MM.1S (cell line): ENCODE data around the gene ARHGEF26.
A peak's percentile ranks its signal among the peaks of the same experiment; 100 is the strongest.

ENCODE experiments used
- DNase-seq: peaks from one replicate; pipeline ENCODE4 v3.0.0-alpha.2; 2015
- H2AFZ ChIP-seq: fragments of 300-600 bp; sonication (generic); 2 replicates; pipeline ENCODE4 v1.6.0; 2016; ENCODE audit warnings: antibody characterized with exemption, low read length
- H3F3A ChIP-seq: fragments of 300-600 bp; sonication (generic); 2 replicates; pipeline ENCODE4 v1.6.1; 2016; ENCODE audit warnings: mild to moderate bottlenecking, antibody characterized with exemption, low read length, moderate library complexity, mixed read lengths; ENCODE audit not compliant: insufficient read depth
- H3K27ac ChIP-seq: fragments of 300-600 bp; sonication (generic); 2 replicates; pipeline ENCODE4 v1.5.1; 2016; ENCODE audit warnings: mild to moderate bottlenecking, low read length
- H3K27me3 ChIP-seq: fragments of 300-600 bp; sonication (generic); replicated peaks from 2 replicates; pipeline ENCODE4 v1.6.0; 2016; ENCODE audit warnings: low read length; ENCODE audit not compliant: insufficient read depth
- H3K36me3 ChIP-seq: fragments of 300-600 bp; sonication (generic); replicated peaks from 2 replicates; pipeline ENCODE4 v1.6.1; 2016; ENCODE audit warnings: mild to moderate bottlenecking, low read length, mixed read lengths; ENCODE audit not compliant: insufficient read depth
- H3K4me1 ChIP-seq: fragments of 300-600 bp; sonication (generic); 2 replicates; pipeline ENCODE4 v1.6.1; 2016; ENCODE audit warnings: low read length, mixed read lengths
- H3K4me2 ChIP-seq: fragments of 300-600 bp; sonication (generic); 2 replicates; pipeline ENCODE4 v1.6.0; 2016; ENCODE audit warnings: low read depth, low read length
- H3K4me3 ChIP-seq: fragments of 300-600 bp; sonication (generic); 2 replicates; pipeline ENCODE4 v1.5.1; 2016; ENCODE audit warnings: low read length, mixed read lengths
- H3K79me2 ChIP-seq: fragments of 300-600 bp; sonication (generic); 2 replicates; pipeline ENCODE4 v1.6.1; 2016; ENCODE audit warnings: mixed run types, low read length, mixed read lengths
- H3K9ac ChIP-seq: fragments of 300-600 bp; sonication (generic); 2 replicates; pipeline ENCODE4 v1.6.1; 2016; ENCODE audit warnings: low read length, mixed read lengths
- H3K9me2 ChIP-seq: fragments of 300-600 bp; sonication (generic); replicated peaks from 2 replicates; pipeline ENCODE4 v1.6.1; 2016; ENCODE audit warnings: mild to moderate bottlenecking, low read length, mixed read lengths; ENCODE audit not compliant: insufficient read depth
- H3K9me3 ChIP-seq: fragments of 300-600 bp; sonication (generic); replicated peaks from 2 replicates; pipeline ENCODE4 v1.6.1; 2016; ENCODE audit warnings: mild to moderate bottlenecking, low read length, mixed read lengths; ENCODE audit not compliant: insufficient read depth
- H4K20me1 ChIP-seq: fragments of 300-600 bp; sonication (generic); 2 replicates; pipeline ENCODE4 v1.6.1; 2016; ENCODE audit warnings: mild to moderate bottlenecking, low read length, moderate library complexity, mixed read lengths; ENCODE audit not compliant: insufficient read depth
- CTCF ChIP-seq: fragments of 300-600 bp; sonication (generic); IDR thresholded peaks from 2 replicates; pipeline ENCODE4 v1.5.1; 2016; ENCODE audit warnings: antibody characterized with exemption, low read length, mixed read lengths
- EZH2 ChIP-seq: fragments of 300-600 bp; sonication (generic); optimal IDR thresholded peaks from 2 replicates; pipeline ENCODE3; 2017; ENCODE audit warnings: low read depth, mild to moderate bottlenecking, antibody characterized with exemption, low read length, mixed read lengths
- EZH2phosphoT487 ChIP-seq: fragments of 300-600 bp; sonication (generic); IDR thresholded peaks from 2 replicates; pipeline ENCODE4 v1.6.1; 2018; ENCODE audit warnings: antibody characterized with exemption, low read length

Gene ARHGEF26, protein sequence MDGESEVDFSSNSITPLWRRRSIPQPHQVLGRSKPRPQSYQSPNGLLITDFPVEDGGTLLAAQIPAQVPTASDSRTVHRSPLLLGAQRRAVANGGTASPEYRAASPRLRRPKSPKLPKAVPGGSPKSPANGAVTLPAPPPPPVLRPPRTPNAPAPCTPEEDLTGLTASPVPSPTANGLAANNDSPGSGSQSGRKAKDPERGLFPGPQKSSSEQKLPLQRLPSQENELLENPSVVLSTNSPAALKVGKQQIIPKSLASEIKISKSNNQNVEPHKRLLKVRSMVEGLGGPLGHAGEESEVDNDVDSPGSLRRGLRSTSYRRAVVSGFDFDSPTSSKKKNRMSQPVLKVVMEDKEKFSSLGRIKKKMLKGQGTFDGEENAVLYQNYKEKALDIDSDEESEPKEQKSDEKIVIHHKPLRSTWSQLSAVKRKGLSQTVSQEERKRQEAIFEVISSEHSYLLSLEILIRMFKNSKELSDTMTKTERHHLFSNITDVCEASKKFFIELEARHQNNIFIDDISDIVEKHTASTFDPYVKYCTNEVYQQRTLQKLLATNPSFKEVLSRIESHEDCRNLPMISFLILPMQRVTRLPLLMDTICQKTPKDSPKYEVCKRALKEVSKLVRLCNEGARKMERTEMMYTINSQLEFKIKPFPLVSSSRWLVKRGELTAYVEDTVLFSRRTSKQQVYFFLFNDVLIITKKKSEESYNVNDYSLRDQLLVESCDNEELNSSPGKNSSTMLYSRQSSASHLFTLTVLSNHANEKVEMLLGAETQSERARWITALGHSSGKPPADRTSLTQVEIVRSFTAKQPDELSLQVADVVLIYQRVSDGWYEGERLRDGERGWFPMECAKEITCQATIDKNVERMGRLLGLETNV

GRCh38 chr3:154120961-154121700 lies at the start of gene ARHGEF26:
TSS of gene ARHGEF26 (plus strand) at chr3:154121390. CDS start at chr3:154121993, 603 bp downstream.
- Histone ChIP-seq H3K27me3 (no peaks in the 10 kb centered on the region), H4K20me1 (no peaks in the 10 kb centered on the region), H3K4me3 (peak within 1 kb of the TSS; percentile 86), H3K4me2 (peak within 1 kb of the TSS; percentile 98), H3K27ac (no peak within 1 kb of the TSS), H3F3A (0 out of 2 replicates have a peak, but pooled peaks cover 4% of the 10 kb centered on the region), H2AFZ (peak within 1 kb of the TSS; percentile 97), H3K79me2 (no peaks in the 10 kb centered on the region), H3K9me2 (no peaks in the 10 kb centered on the region), H3K4me1 (peaks cover 11% of the 10 kb centered on the region), H3K36me3 (no peaks in the 10 kb centered on the region), H3K9ac (peak within 1 kb of the TSS; percentile 62), H3K9me3 (no peaks in the 10 kb centered on the region)
- TF ChIP-seq EZH2phosphoT487 (no peak), CTCF (no peak), EZH2 (no peak)
- peak; percentile 93 for DNase-seq

- H3K79me2 ChIP-seq = no peaks in the 10 kb centered on the region
- H4K20me1 ChIP-seq = no peaks in the 10 kb centered on the region
- no peak overlapping the region for H3K27ac ChIP-seq
- no peak for TF ChIP-seq CTCF
- TF ChIP-seq EZH2phosphoT487 = no peak
- TF ChIP-seq EZH2 = no peak
- H3F3A ChIP-seq = no peaks in the 10 kb centered on the region
- no peak for DNase-seq
- H2AFZ ChIP-seq = no peak overlapping the region
- H3K4me3 ChIP-seq = no peak overlapping the region
- no peaks in the 10 kb centered on the region for H3K36me3 ChIP-seq
- no peaks in the 10 kb centered on the region for H3K27me3 ChIP-seq
- H3K9ac ChIP-seq = no peak overlapping the region
- no peaks in the 10 kb centered on the region for H3K9me2 ChIP-seq
- H3K4me1 ChIP-seq = peaks cover 6% of the 10 kb centered on the region
- H3K9me3 ChIP-seq = no peaks in the 10 kb centered on the region
- H3K4me2 ChIP-seq = no peak overlapping the region
Measured at GRCh38 chr3:154074966-154075365, 46.2 kb upstream of the ARHGEF26 start.

GRCh38 chr3:154078672-154079071 lies 42.5 kb upstream of the ARHGEF26 start:
- no peak for TF ChIP-seq CTCF
- TF ChIP-seq EZH2phosphoT487 = no peak
- TF ChIP-seq EZH2 = no peak
- Histone ChIP-seq H3K9ac (peak overlapping the region; percentile 2; the same call in 1 of the 2 replicates), H3K9me2 (no peaks in the 10 kb centered on the region), H3K79me2 (no peaks in the 10 kb centered on the region), H3K27ac (peak overlapping the region; percentile 2; the same call in 1 of the 2 replicates), H3F3A (no peaks in the 10 kb centered on the region), H3K4me2 (peak overlapping the region; percentile 53; the same call in 1 of the 2 replicates), H3K36me3 (no peaks in the 10 kb centered on the region), H4K20me1 (no peaks in the 10 kb centered on the region), H2AFZ (peak overlapping the region; percentile 65), H3K4me3 (peak overlapping the region; percentile 37), H3K4me1 (peaks cover 6% of the 10 kb centered on the region), H3K27me3 (no peaks in the 10 kb centered on the region), H3K9me3 (no peaks in the 10 kb centered on the region)
- DNase-seq = peak; percentile 79
